ENCODE measurements around the gene WBP4. TPM values are rescaled to one million over a fixed set of nuclear protein-coding genes. Genes with fewer than 3 reads are reported as not detected.

WBP4 gene
- total and polyA plus RNA-seq, 2 of the 13 experiments (the other 11 are each of a cell fraction or from before 2014, with no cell fraction given): 6.7 to 11.7 TPM

GRCh38 chr13:41017159-41017558 is 44.1 kb upstream of the WBP4 start (continued):
- no peak for TF ChIP-seq ZNF615 (CRISPR knock-in tag; IDR thresholded peaks at IDR 0.05; ENCODE audit: borderline replicate concordance)

DNA sequence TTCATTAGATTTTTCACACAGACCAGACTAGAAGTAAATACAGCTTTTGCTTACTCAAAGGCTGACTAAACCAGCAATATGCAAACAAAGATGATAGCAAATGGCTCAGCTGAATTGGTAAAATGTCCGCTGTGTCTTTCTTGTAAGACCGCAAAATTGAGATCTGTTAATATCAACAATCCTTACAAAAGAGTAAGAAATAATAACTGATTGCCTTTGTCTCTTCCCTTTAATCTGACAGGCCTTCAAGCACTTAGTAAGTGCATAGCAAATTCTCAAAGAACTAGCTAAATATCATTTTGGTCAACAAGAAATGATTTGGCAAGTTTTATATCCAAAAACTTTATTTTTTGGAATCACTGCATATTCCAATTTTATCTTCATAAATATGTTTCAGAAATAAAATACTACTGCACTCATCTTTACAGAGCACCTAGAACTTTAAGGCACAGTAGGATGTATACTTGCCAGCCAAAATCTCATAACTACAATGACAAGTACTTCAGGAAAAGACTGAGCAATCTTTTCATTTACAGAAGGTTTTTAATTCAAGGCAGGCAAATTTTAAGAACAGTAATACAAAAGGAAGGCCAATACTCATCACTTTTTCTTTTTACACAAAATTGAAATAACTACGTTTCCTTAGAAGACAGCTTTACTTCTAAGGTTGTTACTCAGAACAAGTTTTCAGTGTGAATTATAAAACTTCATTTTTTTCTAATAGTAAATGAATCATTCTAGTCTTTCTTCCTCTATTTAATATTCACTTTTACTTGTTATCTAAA is 43.3 kb upstream of the WBP4 start:
- in situ Hi-C loops (cut with HindIII; ENCODE audit: extremely low pct_ligation_motif_present, low pct_unique_long_range_greater_than_20kb): no loop called here
- H3K4me2 ChIP-seq (ENCODE audit: low read depth, low read length): peak overlapping the region; percentile 85
- H3K9ac ChIP-seq (ENCODE audit: insufficient read depth, low read depth, low read length): peak overlapping the region; percentile 76
- no peaks in the 10 kb centered on the region for H3K27me3 ChIP-seq (ENCODE audit: control insufficient read depth in 1 of 2, insufficient read depth in 2 of 2, low read length in 2 of 2)
- peaks cover 85% of the 10 kb centered on the region for H3K4me1 ChIP-seq (ENCODE audit: insufficient read depth, low read length)
- no peak overlapping the region for H2AFZ ChIP-seq (ENCODE audit: low read length)
- H3K4me3 ChIP-seq (replicated peaks in 1 of 3; ENCODE audit: insufficient read depth in 1 of 3, low read depth in 2 of 3, low read length in 3 of 3): peak overlapping the region; percentile 46 to 55 (median 51); a peak in 5 of 6 replicates
- no peaks in the 10 kb centered on the region for H3K9me3 ChIP-seq (ENCODE audit: low read length)
- ChIA-PET POLR2A (interaction anchor here (0.9 to 3.7 kb wide), 3 partner anchors 9 to 42 kb away, joined by 4 to 35 read pairs (median 22); partner anchors contain the start of gene WBP4), CTCF (ENCODE audit: low intra/inter-chr PET ratio, low total read pairs) (no interaction called here)
- peak; percentile 58 for DNase-seq (ENCODE audit: low spot score)
- peaks cover 92% of the 10 kb centered on the region for H3K79me2 ChIP-seq (ENCODE audit: insufficient read depth, low read length)
- BruUV-seq (replicated peaks): no TSS peak
- H4K20me1 ChIP-seq (ENCODE audit: insufficient read depth, low read length): no peaks in the 10 kb centered on the region
- peak; percentile 27; the same call in 1 of the 3 replicates for ATAC-seq
- H3K27ac ChIP-seq (ENCODE audit: extremely low read length, insufficient read depth, low read length): peak overlapping the region; percentile 87
- peak; percentile 4 for FAIRE-seq
- WGBS (ENCODE audit: low lambda C conversion rate): 32% methylated on average over 3 of the region's 3 CpGs
- 0 out of 5 replicates have a peak, but pooled peaks cover 0 to 3% of the 10 kb centered on the region in 2 experiments for H3K36me3 ChIP-seq (replicated peaks in 1 of 2; ENCODE audit: control insufficient read depth in 1 of 2, insufficient read depth in 2 of 2, low read length in 2 of 2)
- intact Hi-C loops (cut with micrococcal nuclease; ENCODE audit: unreplicated experiment): loop anchor here (5.0 kb wide), 3 partner anchors 39 to 96 kb away; no protein-coding TSS in a partner anchor
- no peak for TF ChIP-seq CBFB (CRISPR knock-in tag; IDR thresholded peaks at IDR 0.05)
- TF ChIP-seq YY1 (IDR thresholded peaks at IDR 0.05; ENCODE audit: insufficient read depth, insufficient replicate concordance, low read depth, low read length): peak; percentile 33
- TF ChIP-seq FOXA1 (IDR thresholded peaks at IDR 0.05): peak; percentile 21; the same call in 1 of the 2 replicates
- TF ChIP-seq FOXA1 (CRISPR knock-in tag; IDR thresholded peaks at IDR 0.05): peak; percentile 58
- TF ChIP-seq ELF3 (CRISPR knock-in tag; IDR thresholded peaks at IDR 0.05): peak; percentile 10; the same call in 1 of the 2 replicates
- TF ChIP-seq ZNF816 (CRISPR knock-in tag; IDR thresholded peaks at IDR 0.05; ENCODE audit: borderline replicate concordance): no peak
- TF ChIP-seq ZNF205 (CRISPR knock-in tag; IDR thresholded peaks at IDR 0.05): no peak
- TF ChIP-seq GLMP (CRISPR knock-in tag; IDR thresholded peaks at IDR 0.05; ENCODE audit: borderline replicate concordance): no peak
- no peak for TF ChIP-seq ZNF703 (CRISPR knock-in tag; IDR thresholded peaks at IDR 0.05; ENCODE audit: borderline replicate concordance)
- TF ChIP-seq, protein P1, sequence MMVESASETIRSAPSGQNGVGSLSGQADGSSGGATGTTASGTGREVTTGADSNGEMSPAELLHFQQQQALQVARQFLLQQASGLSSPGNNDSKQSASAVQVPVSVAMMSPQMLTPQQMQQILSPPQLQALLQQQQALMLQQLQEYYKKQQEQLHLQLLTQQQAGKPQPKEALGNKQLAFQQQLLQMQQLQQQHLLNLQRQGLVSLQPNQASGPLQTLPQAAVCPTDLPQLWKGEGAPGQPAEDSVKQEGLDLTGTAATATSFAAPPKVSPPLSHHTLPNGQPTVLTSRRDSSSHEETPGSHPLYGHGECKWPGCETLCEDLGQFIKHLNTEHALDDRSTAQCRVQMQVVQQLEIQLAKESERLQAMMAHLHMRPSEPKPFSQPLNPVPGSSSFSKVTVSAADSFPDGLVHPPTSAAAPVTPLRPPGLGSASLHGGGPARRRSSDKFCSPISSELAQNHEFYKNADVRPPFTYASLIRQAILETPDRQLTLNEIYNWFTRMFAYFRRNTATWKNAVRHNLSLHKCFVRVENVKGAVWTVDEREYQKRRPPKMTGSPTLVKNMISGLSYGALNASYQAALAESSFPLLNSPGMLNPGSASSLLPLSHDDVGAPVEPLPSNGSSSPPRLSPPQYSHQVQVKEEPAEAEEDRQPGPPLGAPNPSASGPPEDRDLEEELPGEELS (CRISPR knock-in tag; IDR thresholded peaks at IDR 0.05): peak; percentile 45; the same call in 1 of the 2 replicates
- no peak for TF ChIP-seq GMEB2 (CRISPR knock-in tag; IDR thresholded peaks at IDR 0.05; ENCODE audit: low read depth)
- no peak for TF ChIP-seq ATF1 (CRISPR knock-in tag; IDR thresholded peaks at IDR 0.05)
- no peak for TF ChIP-seq ZNF589 (CRISPR knock-in tag; conservative IDR thresholded peaks at IDR 0.05)
- TF ChIP-seq SOX13 (IDR thresholded peaks at IDR 0.05): no peak
- peak in 1 of 2 experiments; percentile 58; a peak in 1 of 4 replicates for TF ChIP-seq SOX13 (CRISPR knock-in tag; conservative IDR thresholded peaks at IDR 0.05 in 1 of 2, IDR thresholded peaks at IDR 0.05 in 1 of 2)
- peak in 1 of 2 experiments; percentile 69; a peak in 2 of 4 replicates for TF ChIP-seq EP300 (IDR thresholded peaks at IDR 0.05; ENCODE audit: low read depth in 2 of 2, low read length in 2 of 2)
- TF ChIP-seq EP300 (CRISPR knock-in tag; IDR thresholded peaks at IDR 0.05; ENCODE audit: borderline replicate concordance): no peak

Measured in HepG2 (cell line).